ENCODE data around the gene RHOF.

- TF ChIP-seq POLR2AphosphoS5 (IDR thresholded peaks at IDR 0.05) = no peak
- TF ChIP-seq CTCF (IDR thresholded peaks at IDR 0.05) = no peak
- no peak for TF ChIP-seq POLR2A (IDR thresholded peaks at IDR 0.05)
Observed at GRCh38 chr12:121791671-121792551, 1.6 kb downstream of the RHOF start.

Data from prostate gland (tissue), 2 donors.